SK-N-SH (cell line): Measurements from ENCODE around the gene ADAMTS16.

ENCODE experiments used
- EZH2phosphoT487 ChIP-seq: fragments of 200-600 bp; sonication (generic); IDR thresholded peaks from 2 replicates; pipeline ENCODE4 v1.6.1; 2017; ENCODE audit warnings: low read depth, mixed run types, mild to moderate bottlenecking, antibody characterized with exemption, moderate library complexity, borderline replicate concordance
- MEF2A ChIP-seq: IDR thresholded peaks from 2 replicates; pipeline ENCODE4 v1.4.0; 2012; ENCODE audit warnings: low read depth, borderline replicate concordance
- MXI1 ChIP-seq: IDR thresholded peaks from 2 replicates; pipeline ENCODE4 v1.6.1; 2012; ENCODE audit warnings: mild to moderate bottlenecking, low read depth, low read length, improper control_type of control experiment
- NFIC ChIP-seq: IDR thresholded peaks from 2 replicates; pipeline ENCODE4 v1.4.0; 2012; ENCODE audit warnings: borderline replicate concordance
- NRF1 ChIP-seq: IDR thresholded peaks from 2 replicates; pipeline ENCODE4 v1.6.1; 2012; ENCODE audit warnings: low read depth, mild to moderate bottlenecking, low read length
- POLR2AphosphoS5 ChIP-seq: IDR thresholded peaks from 2 replicates; pipeline ENCODE4 v1.6.1; 2012; ENCODE audit warnings: low read depth, low read length
- RAD21 ChIP-seq: IDR thresholded peaks from 2 replicates; pipeline ENCODE4 v1.6.1; 2012; ENCODE audit warnings: mild to moderate bottlenecking, low read length
- RCOR1 ChIP-seq: fragments of 150-350 bp; IDR thresholded peaks from 2 replicates; pipeline ENCODE4 v1.6.1; 2017; ENCODE audit warnings: antibody characterized with exemption, low read length
- SMC3 ChIP-seq: IDR thresholded peaks from 2 replicates; pipeline ENCODE4 v1.6.1; 2012; ENCODE audit warnings: low read depth, low read length, improper control_type of control experiment
- YY1 ChIP-seq: IDR thresholded peaks from 2 replicates; pipeline ENCODE4 v1.4.0; 2012; ENCODE audit warnings: low read depth, mild to moderate bottlenecking
- TF ChIP-seq, protein P1 (sequence below): IDR thresholded peaks from 2 replicates; pipeline ENCODE4 v1.4.0; 2012; ENCODE audit warnings: low read depth, borderline replicate concordance
- TF ChIP-seq, protein P2 (sequence below): fragments of 200-600 bp; sonication (generic); IDR thresholded peaks from 2 replicates; pipeline ENCODE4 v1.6.1; 2017; ENCODE audit warnings: antibody characterized with exemption, mild to moderate bottlenecking, moderate library complexity
- TF ChIP-seq, protein P3 (sequence below): IDR thresholded peaks from 2 replicates; pipeline ENCODE4 v1.4.0; 2012; ENCODE audit warnings: low read depth, borderline replicate concordance
- TF ChIP-seq, protein P4 (sequence below): fragments of 150-350 bp; IDR thresholded peaks from 2 replicates; pipeline ENCODE4 v1.6.1; 2017; ENCODE audit warnings: antibody characterized with exemption, low read length, low read depth, borderline replicate concordance

DNA sequence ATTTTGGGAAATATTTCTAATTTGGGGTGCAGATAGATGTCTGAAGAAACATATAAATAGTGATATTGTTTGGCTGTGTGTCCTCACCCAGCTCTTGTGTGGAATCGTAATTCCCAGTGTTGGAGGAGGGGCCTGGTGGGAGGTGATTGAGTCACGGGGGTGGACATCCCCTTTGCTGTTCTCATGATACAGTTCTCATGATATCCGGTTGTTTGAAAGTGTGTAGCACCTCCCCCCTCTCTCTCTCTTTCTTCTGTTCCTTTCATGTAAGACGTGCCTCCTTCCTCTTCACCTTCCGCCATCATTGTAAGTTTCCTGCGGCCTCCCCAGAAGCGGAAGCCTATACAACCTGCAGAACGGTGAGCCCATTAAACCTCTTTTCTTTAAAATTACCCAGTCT, 11.4 kb upstream of the ADAMTS16 start:
- TF ChIP-seq EZH2phosphoT487 (no peak), MXI1 (no peak), YY1 (no peak), MEF2A (no peak), RAD21 (no peak), NFIC (no peak), SMC3 (no peak), POLR2AphosphoS5 (no peak), NRF1 (no peak), RCOR1 (no peak)
- TF ChIP-seq, protein P1, sequence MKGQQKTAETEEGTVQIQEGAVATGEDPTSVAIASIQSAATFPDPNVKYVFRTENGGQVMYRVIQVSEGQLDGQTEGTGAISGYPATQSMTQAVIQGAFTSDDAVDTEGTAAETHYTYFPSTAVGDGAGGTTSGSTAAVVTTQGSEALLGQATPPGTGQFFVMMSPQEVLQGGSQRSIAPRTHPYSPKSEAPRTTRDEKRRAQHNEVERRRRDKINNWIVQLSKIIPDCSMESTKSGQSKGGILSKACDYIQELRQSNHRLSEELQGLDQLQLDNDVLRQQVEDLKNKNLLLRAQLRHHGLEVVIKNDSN = no peak
- TF ChIP-seq, protein P2, sequence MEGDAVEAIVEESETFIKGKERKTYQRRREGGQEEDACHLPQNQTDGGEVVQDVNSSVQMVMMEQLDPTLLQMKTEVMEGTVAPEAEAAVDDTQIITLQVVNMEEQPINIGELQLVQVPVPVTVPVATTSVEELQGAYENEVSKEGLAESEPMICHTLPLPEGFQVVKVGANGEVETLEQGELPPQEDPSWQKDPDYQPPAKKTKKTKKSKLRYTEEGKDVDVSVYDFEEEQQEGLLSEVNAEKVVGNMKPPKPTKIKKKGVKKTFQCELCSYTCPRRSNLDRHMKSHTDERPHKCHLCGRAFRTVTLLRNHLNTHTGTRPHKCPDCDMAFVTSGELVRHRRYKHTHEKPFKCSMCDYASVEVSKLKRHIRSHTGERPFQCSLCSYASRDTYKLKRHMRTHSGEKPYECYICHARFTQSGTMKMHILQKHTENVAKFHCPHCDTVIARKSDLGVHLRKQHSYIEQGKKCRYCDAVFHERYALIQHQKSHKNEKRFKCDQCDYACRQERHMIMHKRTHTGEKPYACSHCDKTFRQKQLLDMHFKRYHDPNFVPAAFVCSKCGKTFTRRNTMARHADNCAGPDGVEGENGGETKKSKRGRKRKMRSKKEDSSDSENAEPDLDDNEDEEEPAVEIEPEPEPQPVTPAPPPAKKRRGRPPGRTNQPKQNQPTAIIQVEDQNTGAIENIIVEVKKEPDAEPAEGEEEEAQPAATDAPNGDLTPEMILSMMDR = no peak
- TF ChIP-seq, protein P3, sequence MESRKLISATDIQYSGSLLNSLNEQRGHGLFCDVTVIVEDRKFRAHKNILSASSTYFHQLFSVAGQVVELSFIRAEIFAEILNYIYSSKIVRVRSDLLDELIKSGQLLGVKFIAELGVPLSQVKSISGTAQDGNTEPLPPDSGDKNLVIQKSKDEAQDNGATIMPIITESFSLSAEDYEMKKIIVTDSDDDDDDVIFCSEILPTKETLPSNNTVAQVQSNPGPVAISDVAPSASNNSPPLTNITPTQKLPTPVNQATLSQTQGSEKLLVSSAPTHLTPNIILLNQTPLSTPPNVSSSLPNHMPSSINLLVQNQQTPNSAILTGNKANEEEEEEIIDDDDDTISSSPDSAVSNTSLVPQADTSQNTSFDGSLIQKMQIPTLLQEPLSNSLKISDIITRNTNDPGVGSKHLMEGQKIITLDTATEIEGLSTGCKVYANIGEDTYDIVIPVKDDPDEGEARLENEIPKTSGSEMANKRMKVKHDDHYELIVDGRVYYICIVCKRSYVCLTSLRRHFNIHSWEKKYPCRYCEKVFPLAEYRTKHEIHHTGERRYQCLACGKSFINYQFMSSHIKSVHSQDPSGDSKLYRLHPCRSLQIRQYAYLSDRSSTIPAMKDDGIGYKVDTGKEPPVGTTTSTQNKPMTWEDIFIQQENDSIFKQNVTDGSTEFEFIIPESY = no peak
- TF ChIP-seq, protein P4, sequence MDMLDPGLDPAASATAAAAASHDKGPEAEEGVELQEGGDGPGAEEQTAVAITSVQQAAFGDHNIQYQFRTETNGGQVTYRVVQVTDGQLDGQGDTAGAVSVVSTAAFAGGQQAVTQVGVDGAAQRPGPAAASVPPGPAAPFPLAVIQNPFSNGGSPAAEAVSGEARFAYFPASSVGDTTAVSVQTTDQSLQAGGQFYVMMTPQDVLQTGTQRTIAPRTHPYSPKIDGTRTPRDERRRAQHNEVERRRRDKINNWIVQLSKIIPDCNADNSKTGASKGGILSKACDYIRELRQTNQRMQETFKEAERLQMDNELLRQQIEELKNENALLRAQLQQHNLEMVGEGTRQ = no peak
